Neutrophil (primary cell): ENCODE results near the gene FLT1.

ENCODE experiments used
- H3K27ac ChIP-seq: fragments of 200-600 bp; sonication (generic); 2 replicates; pipeline ENCODE4 v1.5.1; 2016; ENCODE audit warnings: mild to moderate bottlenecking, moderate library complexity
- H3K27me3 ChIP-seq: fragments of 200-600 bp; sonication (generic); 2 replicates; pipeline ENCODE4 v1.6.0; 2016; ENCODE audit warnings: mild to moderate bottlenecking
- H3K36me3 ChIP-seq: fragments of 200-600 bp; sonication (generic); 2 replicates; pipeline ENCODE4 v1.5.1; 2017
- H3K4me1 ChIP-seq, 2 experiments: fragments of 200-600 bp in 1 of 2; sonication (generic) in 1 of 2; 1 replicate in 1 of 2; 2 replicates in 1 of 2; pipeline versions ENCODE4 v1.5.1 to v1.6.1; 2013 to 2016; ENCODE audit warnings: low read depth in 1 of 2, low read length in 1 of 2, mild to moderate bottlenecking in 1 of 2, moderate library complexity in 1 of 2; ENCODE audit not compliant: control insufficient read depth in 1 of 2, insufficient read depth in 1 of 2
- H3K4me3 ChIP-seq, 2 experiments: fragments of 200-600 bp in 1 of 2; sonication (generic) in 1 of 2; 1 replicate in 1 of 2; 2 replicates in 1 of 2; pipeline ENCODE4 v1.5.1; 2013 to 2016; ENCODE audit warnings: low read depth in 1 of 2, low read length in 1 of 2, mild to moderate bottlenecking in 1 of 2, moderate library complexity in 1 of 2
- H3K9me3 ChIP-seq: fragments of 200-600 bp; sonication (generic); 2 replicates; pipeline ENCODE4 v1.5.1; 2016
- CTCF ChIP-seq: fragments of 200-600 bp; sonication (generic); IDR thresholded peaks from 2 replicates; pipeline ENCODE4 v1.5.1; 2016; ENCODE audit warnings: antibody characterized with exemption

The FLT1 gene

DNA sequence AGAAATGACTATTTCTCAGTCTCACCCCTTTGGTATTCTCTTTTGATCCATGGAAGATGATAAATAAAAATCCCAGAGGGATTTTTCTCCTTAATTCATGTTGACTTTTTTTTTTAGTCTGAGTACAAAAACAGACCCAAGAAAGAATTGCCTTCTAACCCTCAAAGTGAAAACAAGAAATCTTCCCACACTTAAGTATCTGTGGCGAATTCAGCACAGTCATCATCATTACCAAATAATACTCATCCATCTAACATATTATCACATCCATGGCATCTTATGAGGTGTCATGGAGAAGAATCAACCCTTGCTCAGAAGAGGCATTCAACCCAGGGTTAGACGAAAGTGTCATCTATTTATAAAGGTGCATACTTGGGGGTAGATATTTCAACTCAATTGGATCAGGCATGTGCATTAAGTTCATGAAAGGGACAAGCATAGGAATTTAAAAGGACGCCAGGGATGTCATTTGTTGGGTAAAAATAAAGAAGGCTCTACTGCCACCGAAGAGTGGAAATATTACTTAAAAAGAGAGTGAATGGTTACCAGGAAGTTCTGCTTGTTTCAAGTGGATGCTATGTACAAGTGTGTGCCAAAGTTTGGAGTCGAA, 101.9 kb downstream of the FLT1 start:
- no peak overlapping the region for H3K27ac ChIP-seq

GRCh38 chr13:28392428-28392827, 102.5 kb downstream of the FLT1 start:
- Histone ChIP-seq H3K4me3 (no peak overlapping the region), H3K9me3 (no peaks in the 10 kb centered on the region), H3K27ac (no peak overlapping the region), H3K27me3 (peaks cover 35% of the 10 kb centered on the region), H3K4me1 (peaks cover 0 to 7% of the 10 kb centered on the region in 2 experiments), H3K36me3 (no peaks in the 10 kb centered on the region)
- TF ChIP-seq CTCF: no peak

More for the DNA sequence above, 101.9 kb downstream of the FLT1 start:
- peaks cover 30% of the 10 kb centered on the region for H3K27me3 ChIP-seq
- H3K36me3 ChIP-seq: no peaks in the 10 kb centered on the region
- TF ChIP-seq CTCF: no peak
- peaks cover 0 to 7% of the 10 kb centered on the region in 2 experiments for H3K4me1 ChIP-seq
- H3K9me3 ChIP-seq: no peaks in the 10 kb centered on the region
- no peak overlapping the region for H3K4me3 ChIP-seq

DNA sequence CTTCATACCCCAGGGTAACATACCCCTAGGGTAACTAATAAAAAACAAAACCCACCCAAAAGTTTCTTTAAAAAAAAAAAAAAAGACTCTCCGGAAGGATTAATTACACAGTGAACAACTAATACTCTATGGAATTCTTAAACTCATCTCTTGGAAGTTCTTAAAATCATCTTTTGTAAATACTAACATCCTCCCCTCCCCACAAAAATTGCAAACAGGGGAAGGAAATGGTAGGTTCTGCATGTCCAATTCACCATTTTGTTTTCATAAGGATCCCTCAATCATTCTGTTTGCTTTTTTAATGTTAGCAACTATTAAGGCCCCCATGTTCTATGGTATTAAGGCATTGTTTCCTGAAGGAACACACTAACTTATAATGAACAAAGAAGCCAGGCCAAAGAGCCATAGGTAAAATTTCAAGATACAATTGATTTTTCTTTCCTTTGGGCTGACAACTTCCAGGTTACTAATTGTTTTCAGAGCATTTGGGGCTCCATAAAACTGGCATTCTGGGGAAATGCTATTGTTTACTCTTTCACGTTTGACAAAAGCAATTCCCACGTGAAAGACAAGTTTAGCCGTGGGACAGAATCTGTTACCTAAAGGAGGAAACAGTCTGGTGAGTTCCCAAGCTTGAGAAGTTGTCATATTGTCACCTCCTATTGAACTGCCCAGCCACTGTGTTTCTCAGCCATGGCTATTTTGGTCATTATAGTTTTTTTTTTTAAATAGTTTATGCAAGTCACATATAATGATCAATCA, 107.0 kb downstream of the FLT1 start:
- Histone ChIP-seq H3K4me3 (no peak overlapping the region), H3K27me3 (peaks cover 78% of the 10 kb centered on the region), H3K9me3 (no peaks in the 10 kb centered on the region), H3K4me1 (no peaks in the 10 kb centered on the region), H3K36me3 (no peaks in the 10 kb centered on the region), H3K27ac (no peak overlapping the region)
- no peak for TF ChIP-seq CTCF

DNA sequence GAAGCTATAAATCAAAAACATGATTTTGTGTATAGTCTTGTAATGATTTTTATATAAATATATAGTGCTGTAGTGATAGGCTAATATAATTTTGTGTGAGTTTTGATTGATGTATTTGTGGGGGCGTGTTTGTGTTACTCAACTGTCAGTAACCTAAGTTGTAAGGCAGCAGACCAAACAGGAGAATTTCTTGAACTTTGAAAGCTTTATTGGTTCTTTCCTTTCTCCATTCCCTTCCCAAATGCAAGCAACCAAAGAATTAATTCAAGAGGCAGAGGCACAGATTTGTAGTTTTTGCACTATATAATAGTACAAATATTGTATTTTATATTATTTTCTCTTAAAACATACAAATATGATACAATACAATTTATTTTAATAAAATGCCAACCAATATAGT, 109.6 kb downstream of the FLT1 start:
- no peak for TF ChIP-seq CTCF
- Histone ChIP-seq H3K4me3 (no peak overlapping the region), H3K9me3 (no peaks in the 10 kb centered on the region), H3K4me1 (no peaks in the 10 kb centered on the region), H3K27ac (no peak overlapping the region), H3K36me3 (no peaks in the 10 kb centered on the region), H3K27me3 (peaks cover 93% of the 10 kb centered on the region)

- H3K9me3 ChIP-seq: no peaks in the 10 kb centered on the region
Measured at GRCh38 chr13:28384789-28385188, 110.1 kb downstream of the FLT1 start.

More at GRCh38 chr13:28384789-28385188, 110.1 kb downstream of the FLT1 start:
- H3K36me3 ChIP-seq: no peaks in the 10 kb centered on the region
- no peak for TF ChIP-seq CTCF
- H3K4me1 ChIP-seq: no peaks in the 10 kb centered on the region
- H3K4me3 ChIP-seq: no peak overlapping the region
- peaks cover 93% of the 10 kb centered on the region for H3K27me3 ChIP-seq
- no peak overlapping the region for H3K27ac ChIP-seq
